Lower lobe of right lung (tissue), 2 donors: Measurements from ENCODE around the gene DPH5. TPM values are rescaled to one million over a fixed set of nuclear protein-coding genes. Genes with fewer than 3 reads are reported as not detected.

Experiments
- ATAC-seq, 2 donors: fragments of 200-7000 bp; cut with Tn5 transposase; one replicate each; pipeline ENCODE4 v1.9.1; 2020 to 2022; ENCODE audit warnings: mild to moderate bottlenecking in 2 of 2, moderate library complexity in 2 of 2
- DNase-seq: peaks from one replicate; pipeline ENCODE4 v3.0.0-alpha.2; 2020
- H3K27ac ChIP-seq: fragments of 200-600 bp; one replicate; pipeline ENCODE4 v1.8.0; 2022
- H3K27me3 ChIP-seq: fragments of 200-600 bp; one replicate; pipeline ENCODE4 v1.8.0; 2022; ENCODE audit warnings: low read depth
- H3K36me3 ChIP-seq: fragments of 200-600 bp; one replicate; pipeline ENCODE4 v1.8.0; 2022; ENCODE audit warnings: mild to moderate bottlenecking
- H3K4me1 ChIP-seq: fragments of 200-600 bp; one replicate; pipeline ENCODE4 v1.8.0; 2022
- H3K4me3 ChIP-seq: fragments of 200-600 bp; one replicate; pipeline ENCODE4 v1.8.0; 2022; ENCODE audit warnings: mild to moderate bottlenecking
- H3K9me3 ChIP-seq: fragments of 200-600 bp; one replicate; pipeline ENCODE4 v1.8.0; 2022
- CTCF ChIP-seq: fragments of 200-600 bp; IDR thresholded peaks from one replicate; pipeline ENCODE4 v1.8.0; 2022; ENCODE audit warnings: antibody characterized with exemption, mild to moderate bottlenecking
- intact Hi-C: fragments of 100-400 bp; cut with DNase I; formaldehyde crosslinking; loops from one replicate; pipeline ENCODE4 v1.11.0; 2022
- total RNA-seq: library from RNA; stranded (reverse); fragmentation: NEBNext Ultra II Directional; extraction: Animal tissue kit (Norgen Biotek cat#: 25700); gene quantifications from one replicate; pipeline ENCODE4 v1.2.1, GENCODE V29; 2021
- donor health status: DM: no; HTN: yes; CAD: no; lungs with severe emphysema.

The DPH5 gene
- total RNA-seq, 1 donor from 2014 or later, result 33.1 TPM

- peaks cover 20% of the 10 kb centered on the region for H3K4me1 ChIP-seq
- no peaks in the 10 kb centered on the region for H3K9me3 ChIP-seq
- DNase-seq (no peak), ATAC-seq (no peak)
- no peak overlapping the region for H3K27ac ChIP-seq
- H3K4me3 ChIP-seq, result no peak overlapping the region
- no peaks in the 10 kb centered on the region for H3K27me3 ChIP-seq
- no peaks in the 10 kb centered on the region for H3K36me3 ChIP-seq
- intact Hi-C loops, result no loop called here
- TF ChIP-seq CTCF, result no peak
Measured at GRCh38 chr1:101022294-101022693, 3.3 kb downstream of the DPH5 start.

GRCh38 chr1:101017448-101017847 is 8.1 kb downstream of the DPH5 start:
- H3K9me3 ChIP-seq, result no peaks in the 10 kb centered on the region
- H3K4me3 ChIP-seq, result no peak overlapping the region
- peaks cover 8% of the 10 kb centered on the region for H3K36me3 ChIP-seq
- no peaks in the 10 kb centered on the region for H3K27me3 ChIP-seq
- H3K27ac ChIP-seq, result no peak overlapping the region
- peaks cover 4% of the 10 kb centered on the region for H3K4me1 ChIP-seq
- TF ChIP-seq CTCF, result no peak
- intact Hi-C loops, result no loop called here
- no peak for DNase-seq
- ATAC-seq, result no peak

- Histone ChIP-seq H3K4me3 (no peak overlapping the region), H3K9me3 (no peaks in the 10 kb centered on the region), H3K36me3 (peaks cover 8% of the 10 kb centered on the region), H3K27me3 (no peaks in the 10 kb centered on the region), H3K4me1 (no peaks in the 10 kb centered on the region), H3K27ac (no peak overlapping the region)
- intact Hi-C loops, result no loop called here
- DNase-seq (no peak), ATAC-seq (no peak)
- TF ChIP-seq CTCF, result no peak
Measured at GRCh38 chr1:101013776-101014175, 11.8 kb downstream of the DPH5 start.

- Histone ChIP-seq H3K27ac (no peak overlapping the region), H3K36me3 (peaks cover 2% of the 10 kb centered on the region), H3K27me3 (no peaks in the 10 kb centered on the region), H3K4me1 (peaks cover 19% of the 10 kb centered on the region), H3K9me3 (no peaks in the 10 kb centered on the region), H3K4me3 (no peak overlapping the region)
- intact Hi-C loops, result no loop called here
- DNase-seq (no peak), ATAC-seq (no peak)
- no peak for TF ChIP-seq CTCF
Measured at GRCh38 chr1:101008229-101008834, 17.3 kb downstream of the DPH5 start.

- Histone ChIP-seq H3K4me3 (no peak overlapping the region), H3K27ac (no peak overlapping the region), H3K36me3 (no peaks in the 10 kb centered on the region), H3K4me1 (peaks cover 33% of the 10 kb centered on the region), H3K27me3 (no peaks in the 10 kb centered on the region), H3K9me3 (no peaks in the 10 kb centered on the region)
- intact Hi-C loops, result no loop called here
- DNase-seq (no peak), ATAC-seq (no peak)
- no peak for TF ChIP-seq CTCF
Measured at GRCh38 chr1:101006553-101006952, 19.0 kb downstream of the DPH5 start.
